ENCODE data around the gene NDST1.

Gene NDST1

GRCh38 chr5:150573867-150574817, 66.2 kb downstream of the NDST1 start:
- DNase-seq: no peak

GRCh38 chr5:150574818-150575547, 67.1 kb downstream of the NDST1 start:
- peak; percentile 48 for DNase-seq

- DNase-seq: no peak
Measured at GRCh38 chr5:150575745-150576448, 68.0 kb downstream of the NDST1 start.

- DNase-seq: no peak
Measured at GRCh38 chr5:150576449-150576949, 68.6 kb downstream of the NDST1 start.

- no peak for DNase-seq
Measured at GRCh38 chr5:150577378-150578139, 69.6 kb downstream of the NDST1 start.

GRCh38 chr5:150578781-150579461, 71.0 kb downstream of the NDST1 start:
- DNase-seq: no peak

GRCh38 chr5:150579462-150580400, 71.8 kb downstream of the NDST1 start:
- DNase-seq: peak; percentile 36

- DNase-seq: no peak
Measured at GRCh38 chr5:150580917-150581316, 73.0 kb downstream of the NDST1 start.

- DNase-seq: peak; percentile 96
Measured at GRCh38 chr5:150582241-150583109, 74.5 kb downstream of the NDST1 start.

- DNase-seq: no peak
Measured at GRCh38 chr5:150583541-150584225, 75.8 kb downstream of the NDST1 start.

GRCh38 chr5:150584556-150585335, 76.8 kb downstream of the NDST1 start:
- DNase-seq: no peak

- no peak for DNase-seq
Measured at GRCh38 chr5:150585781-150586341, 77.9 kb downstream of the NDST1 start.

- no peak for DNase-seq
Measured at GRCh38 chr5:150587016-150587415, 79.1 kb downstream of the NDST1 start.

GRCh38 chr5:150587856-150588595, 80.1 kb downstream of the NDST1 start:
- peak; percentile 79 for DNase-seq

GRCh38 chr5:150588596-150588890, 80.6 kb downstream of the NDST1 start:
- DNase-seq: no peak

GRCh38 chr5:150589862-150590601, 82.1 kb downstream of the NDST1 start:
- peak; percentile 83 for DNase-seq
